DOHH2 (cell line): Measurements from ENCODE around the gene UROC1.

ENCODE experiments used
- H3F3A ChIP-seq: fragments of 200-600 bp; sonication (generic), shearing (Covaris generic); 2 replicates; pipeline ENCODE4 v1.6.0; 2016; ENCODE audit warnings: antibody characterized with exemption, mild to moderate bottlenecking; ENCODE audit not compliant: control insufficient read depth, insufficient read depth
- H3K27ac ChIP-seq: fragments of 200-600 bp; sonication (generic); 2 replicates; pipeline ENCODE4 v1.5.1; 2014; ENCODE audit warnings: low read depth, mild to moderate bottlenecking, low read length, moderate library complexity
- H3K27me3 ChIP-seq: fragments of 200-600 bp; sonication (generic); 2 replicates; pipeline ENCODE4 v1.6.1; 2014; ENCODE audit warnings: mild to moderate bottlenecking, low read length, mixed read lengths; ENCODE audit not compliant: control insufficient read depth
- H3K36me3 ChIP-seq: fragments of 200-600 bp; sonication (generic); 2 replicates; pipeline ENCODE4 v1.6.1; 2014; ENCODE audit warnings: mild to moderate bottlenecking, low read length, moderate library complexity, mixed read lengths; ENCODE audit not compliant: control insufficient read depth
- H3K4me1 ChIP-seq: fragments of 200-600 bp; sonication (generic); 2 replicates; pipeline ENCODE4 v1.6.1; 2014; ENCODE audit warnings: mild to moderate bottlenecking, low read length, mixed read lengths; ENCODE audit not compliant: control insufficient read depth
- H3K4me2 ChIP-seq: fragments of 200-600 bp; sonication (generic); 2 replicates; pipeline ENCODE4 v1.6.0; 2014; ENCODE audit warnings: mild to moderate bottlenecking, low read length, moderate library complexity
- H3K4me3 ChIP-seq: fragments of 200-600 bp; sonication (generic); 2 replicates; pipeline ENCODE4 v1.5.1; 2014; ENCODE audit warnings: mild to moderate bottlenecking, low read length, mixed read lengths
- H3K79me2 ChIP-seq: fragments of 200-600 bp; sonication (generic); 2 replicates; pipeline ENCODE4 v1.6.1; 2014; ENCODE audit warnings: mild to moderate bottlenecking, low read length, mixed read lengths; ENCODE audit not compliant: control insufficient read depth
- H3K9me2 ChIP-seq: fragments of 200-600 bp; sonication (generic); replicated peaks from 2 replicates; pipeline ENCODE4 v1.6.1; 2014; ENCODE audit warnings: mild to moderate bottlenecking, low read length, mixed read lengths; ENCODE audit not compliant: control insufficient read depth
- H3K9me3 ChIP-seq: fragments of 200-600 bp; sonication (generic); 2 replicates; pipeline ENCODE4 v1.6.1; 2014; ENCODE audit warnings: antibody characterized with exemption, low read length, mixed read lengths; ENCODE audit not compliant: control insufficient read depth, insufficient read depth
- H4K20me1 ChIP-seq: fragments of 200-600 bp; sonication (generic); 2 replicates; pipeline ENCODE4 v1.6.0; 2014; ENCODE audit warnings: low read depth, mild to moderate bottlenecking, antibody characterized with exemption, low read length, moderate library complexity; ENCODE audit not compliant: control insufficient read depth, insufficient read depth
- CTCF ChIP-seq: fragments of 200-600 bp; sonication (generic); IDR thresholded peaks from one replicate; pipeline ENCODE4 v1.5.1; 2014; ENCODE audit warnings: antibody characterized with exemption, mild to moderate bottlenecking, low read depth, low read length; ENCODE audit not compliant: poor library complexity, severe bottlenecking
- EZH2phosphoT487 ChIP-seq: fragments of 200-600 bp; sonication (generic); IDR thresholded peaks from 2 replicates; pipeline ENCODE4 v1.6.1; 2017; ENCODE audit warnings: borderline replicate concordance, mild to moderate bottlenecking, antibody characterized with exemption, low read length, moderate library complexity, mixed read lengths

The UROC1 gene

GRCh38 chr3:126445506-126445905 lies 72.1 kb downstream of the UROC1 start:
- Histone ChIP-seq H3K9me3 (no peaks in the 10 kb centered on the region), H3K4me2 (no peak overlapping the region), H3K27ac (no peak overlapping the region), H3K79me2 (no peaks in the 10 kb centered on the region), H3K4me1 (no peaks in the 10 kb centered on the region), H3K4me3 (no peak overlapping the region), H3K27me3 (no peaks in the 10 kb centered on the region), H3F3A (no peaks in the 10 kb centered on the region), H4K20me1 (no peaks in the 10 kb centered on the region), H3K36me3 (peaks cover 2% of the 10 kb centered on the region; the same call in 1 of the 2 replicates), H3K9me2 (no peaks in the 10 kb centered on the region)
- TF ChIP-seq CTCF (no peak), EZH2phosphoT487 (no peak)

- Histone ChIP-seq H3K4me1 (no peaks in the 10 kb centered on the region), H3K36me3 (peaks cover 2% of the 10 kb centered on the region; the same call in 1 of the 2 replicates), H4K20me1 (no peaks in the 10 kb centered on the region; the same call in 1 of the 2 replicates), H3K27ac (no peak overlapping the region), H3K79me2 (no peaks in the 10 kb centered on the region), H3K4me2 (no peak overlapping the region), H3K27me3 (no peaks in the 10 kb centered on the region), H3K9me2 (no peaks in the 10 kb centered on the region), H3K4me3 (no peak overlapping the region), H3K9me3 (no peaks in the 10 kb centered on the region), H3F3A (no peaks in the 10 kb centered on the region)
- TF ChIP-seq EZH2phosphoT487 (no peak), CTCF (no peak)
These were observed 74.7 kb downstream of the UROC1 start for GRCh38 chr3:126442856-126443242.

- no peaks in the 10 kb centered on the region for H3F3A ChIP-seq
- H3K36me3 ChIP-seq = peaks cover 2% of the 10 kb centered on the region; the same call in 1 of the 2 replicates
- H3K4me3 ChIP-seq = no peak overlapping the region
- no peaks in the 10 kb centered on the region for H3K79me2 ChIP-seq
- no peaks in the 10 kb centered on the region; the same call in 1 of the 2 replicates for H4K20me1 ChIP-seq
- no peak overlapping the region for H3K4me2 ChIP-seq
- H3K27me3 ChIP-seq = no peaks in the 10 kb centered on the region
- TF ChIP-seq EZH2phosphoT487 = no peak
- TF ChIP-seq CTCF = no peak
- H3K9me3 ChIP-seq = no peaks in the 10 kb centered on the region
- H3K9me2 ChIP-seq = no peaks in the 10 kb centered on the region
- no peak overlapping the region for H3K27ac ChIP-seq
- no peaks in the 10 kb centered on the region for H3K4me1 ChIP-seq
These were observed 75.3 kb downstream of the UROC1 start for GRCh38 chr3:126442094-126442855.
